ENCODE measurements around the gene PSMD3.
"Not testable (repeated sequence)": the region's sequence is repeated elsewhere in the genome, so short reads cannot be mapped to it uniquely, and the experiment has no call there.

The PSMD3 gene

GRCh38 chr17:39981766-39982375 is 1.3 kb downstream of the PSMD3 start:
- H3K9me3 Mint-ChIP-seq = no peaks in the 10 kb centered on the region
- ATAC-seq (replicated peaks; ENCODE audit: extremely low read depth, poor library complexity, severe bottlenecking) (no peak), DNase-seq (ENCODE audit: low spot score in 2 of 2) (no peak)
- H3K27me3 Mint-ChIP-seq = no peaks in the 10 kb centered on the region
- H3K4me3 Mint-ChIP-seq = peak overlapping the region; percentile 91
- peaks cover 26% of the 10 kb centered on the region for H3K4me1 Mint-ChIP-seq
- peak overlapping the region; percentile 96 for H3K27ac Mint-ChIP-seq (ENCODE audit: low read depth)
- H3K36me3 Mint-ChIP-seq (ENCODE audit: insufficient read depth) = peaks cover 35% of the 10 kb centered on the region

DNA sequence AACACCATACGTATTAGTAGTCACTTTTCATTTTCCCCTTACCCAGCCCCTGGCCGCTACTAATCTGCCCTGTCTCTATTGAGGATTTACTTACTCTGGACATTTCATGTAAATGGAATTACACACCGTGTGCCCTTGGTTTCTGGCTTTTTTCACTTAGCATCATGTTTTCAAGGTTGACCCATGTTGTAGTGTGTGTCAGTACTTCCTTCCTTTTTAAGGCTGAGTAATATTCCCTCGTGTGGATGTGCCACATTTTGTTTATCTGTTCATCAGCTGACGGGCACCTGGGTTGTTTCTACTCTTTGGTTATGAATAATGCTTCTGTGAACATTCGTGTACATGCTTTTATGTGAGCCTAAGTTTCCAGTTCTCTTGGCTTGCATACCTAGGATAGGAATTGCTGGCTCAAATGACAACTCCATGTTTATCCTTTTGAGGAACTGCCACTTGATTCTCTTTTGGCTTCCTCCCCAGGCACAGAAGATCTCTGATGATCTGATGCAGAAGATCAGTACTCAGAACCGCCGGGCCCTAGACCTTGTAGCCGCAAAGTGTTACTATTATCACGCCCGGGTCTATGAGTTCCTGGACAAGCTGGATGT is 7.7 kb downstream of the PSMD3 start:
- H3K36me3 Mint-ChIP-seq (ENCODE audit: insufficient read depth) = peaks cover 76% of the 10 kb centered on the region
- H3K27ac Mint-ChIP-seq (ENCODE audit: low read depth) = no peak overlapping the region
- no peaks in the 10 kb centered on the region for H3K27me3 Mint-ChIP-seq
- H3K4me3 Mint-ChIP-seq = no peak overlapping the region
- ATAC-seq (replicated peaks; ENCODE audit: extremely low read depth, poor library complexity, severe bottlenecking) (no peak), DNase-seq (ENCODE audit: low spot score in 2 of 2) (no peak)
- no peaks in the 10 kb centered on the region for H3K9me3 Mint-ChIP-seq
- H3K4me1 Mint-ChIP-seq = peaks cover 15% of the 10 kb centered on the region

DNA sequence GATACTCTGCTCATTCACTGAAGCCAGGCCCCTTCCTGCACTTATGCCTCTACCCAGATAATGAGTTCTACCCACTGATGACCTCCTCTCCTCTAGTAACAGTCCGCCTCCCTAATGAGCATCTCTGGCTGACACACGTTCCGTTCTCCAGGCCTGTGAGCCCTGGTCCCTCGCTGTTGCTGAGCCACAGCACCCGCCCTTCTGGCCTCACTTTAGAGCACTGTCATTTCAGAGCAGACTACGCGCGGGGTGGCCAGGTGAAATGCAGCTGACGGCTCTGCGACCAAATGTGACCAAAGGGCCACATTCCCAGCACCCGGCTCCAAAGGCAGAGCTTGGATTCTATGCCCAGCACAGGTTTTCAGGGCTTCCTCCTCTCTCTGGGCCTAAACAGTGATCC is 13.8 kb downstream of the PSMD3 start:
- no peaks in the 10 kb centered on the region for H3K27me3 Mint-ChIP-seq
- H3K27ac Mint-ChIP-seq (ENCODE audit: low read depth) = peak overlapping the region; percentile 36
- ATAC-seq (replicated peaks; ENCODE audit: extremely low read depth, poor library complexity, severe bottlenecking) = no peak
- no peak overlapping the region for H3K4me3 Mint-ChIP-seq
- peaks cover 74% of the 10 kb centered on the region for H3K36me3 Mint-ChIP-seq (ENCODE audit: insufficient read depth)
- H3K4me1 Mint-ChIP-seq = peaks cover 19% of the 10 kb centered on the region
- no peaks in the 10 kb centered on the region for H3K9me3 Mint-ChIP-seq
- no peak for DNase-seq (ENCODE audit: low spot score in 2 of 2)

DNA sequence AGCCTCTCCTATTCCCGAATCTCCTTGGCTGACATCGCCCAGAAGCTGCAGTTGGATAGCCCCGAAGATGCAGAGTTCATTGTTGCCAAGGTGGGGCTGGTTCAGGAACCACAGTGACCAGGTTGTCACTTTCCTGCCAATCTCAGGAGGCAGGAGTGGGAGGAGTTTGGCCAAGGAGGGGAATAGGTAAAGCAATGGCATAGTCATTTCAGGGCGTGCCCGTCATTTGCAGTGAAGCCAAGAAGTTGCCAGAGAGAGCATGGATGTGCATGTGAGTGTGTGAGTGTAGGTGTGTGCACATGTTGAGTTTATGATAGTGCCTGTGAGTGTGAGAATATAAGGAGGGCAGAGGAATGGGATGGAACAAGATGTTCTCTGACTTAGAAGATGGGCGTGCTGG is 14.8 kb downstream of the PSMD3 start:
- DNase-seq (ENCODE audit: low spot score in 2 of 2) (no peak), ATAC-seq (replicated peaks; ENCODE audit: extremely low read depth, poor library complexity, severe bottlenecking) (no peak)
- peaks cover 18% of the 10 kb centered on the region for H3K4me1 Mint-ChIP-seq
- H3K27me3 Mint-ChIP-seq = no peaks in the 10 kb centered on the region
- no peak overlapping the region for H3K4me3 Mint-ChIP-seq
- H3K9me3 Mint-ChIP-seq = no peaks in the 10 kb centered on the region
- H3K27ac Mint-ChIP-seq (ENCODE audit: low read depth) = peak overlapping the region; percentile 36
- H3K36me3 Mint-ChIP-seq (ENCODE audit: insufficient read depth) = peaks cover 64% of the 10 kb centered on the region

DNA sequence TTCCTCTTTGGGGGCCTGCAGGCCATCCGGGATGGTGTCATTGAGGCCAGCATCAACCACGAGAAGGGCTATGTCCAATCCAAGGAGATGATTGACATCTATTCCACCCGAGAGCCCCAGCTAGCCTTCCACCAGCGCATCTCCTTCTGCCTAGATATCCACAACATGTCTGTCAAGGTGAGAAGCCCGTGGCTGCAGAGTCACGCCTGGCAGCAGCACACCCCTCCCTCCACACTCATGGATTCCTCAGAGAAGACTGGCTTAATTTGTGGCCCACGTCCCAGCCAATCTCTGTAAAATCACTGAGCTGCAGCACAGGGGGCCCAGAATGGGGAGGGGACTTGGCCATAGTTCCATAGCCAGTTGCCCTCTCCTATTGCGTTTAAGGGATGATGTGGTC is 15.6 kb downstream of the PSMD3 start:
- DNase-seq (ENCODE audit: low spot score in 2 of 2) (no peak), ATAC-seq (replicated peaks; ENCODE audit: extremely low read depth, poor library complexity, severe bottlenecking) (no peak)
- Mint-ChIP-seq H3K36me3 (ENCODE audit: insufficient read depth) (peaks cover 56% of the 10 kb centered on the region), H3K4me3 (no peak overlapping the region), H3K9me3 (no peaks in the 10 kb centered on the region), H3K4me1 (peaks cover 18% of the 10 kb centered on the region), H3K27me3 (no peaks in the 10 kb centered on the region), H3K27ac (ENCODE audit: low read depth) (no peak overlapping the region)

- H3K9me3 Mint-ChIP-seq = no peaks in the 10 kb centered on the region
- H3K4me1 Mint-ChIP-seq = peaks cover 18% of the 10 kb centered on the region
- H3K27ac Mint-ChIP-seq (ENCODE audit: low read depth) = no peak overlapping the region
- no peaks in the 10 kb centered on the region for H3K27me3 Mint-ChIP-seq
- peaks cover 51% of the 10 kb centered on the region for H3K36me3 Mint-ChIP-seq (ENCODE audit: insufficient read depth)
- ATAC-seq (replicated peaks; ENCODE audit: extremely low read depth, poor library complexity, severe bottlenecking) = no peak
- DNase-seq (ENCODE audit: low spot score in 2 of 2) = no peak
- H3K4me3 Mint-ChIP-seq = no peak overlapping the region
These were observed 16.2 kb downstream of the PSMD3 start for GRCh38 chr17:39996800-39997199.

GRCh38 chr17:39997543-39997942 is 16.9 kb downstream of the PSMD3 start:
- no peaks in the 10 kb centered on the region for H3K27me3 Mint-ChIP-seq
- peaks cover 17% of the 10 kb centered on the region for H3K4me1 Mint-ChIP-seq
- DNase-seq (ENCODE audit: low spot score in 2 of 2) (no peak), ATAC-seq (replicated peaks; ENCODE audit: extremely low read depth, poor library complexity, severe bottlenecking) (no peak)
- no peak overlapping the region for H3K27ac Mint-ChIP-seq (ENCODE audit: low read depth)
- H3K9me3 Mint-ChIP-seq = no peaks in the 10 kb centered on the region
- peaks cover 47% of the 10 kb centered on the region for H3K36me3 Mint-ChIP-seq (ENCODE audit: insufficient read depth)
- no peak overlapping the region for H3K4me3 Mint-ChIP-seq

- DNase-seq (ENCODE audit: low spot score in 2 of 2) (no peak), ATAC-seq (replicated peaks; ENCODE audit: extremely low read depth, poor library complexity, severe bottlenecking) (no peak)
- Mint-ChIP-seq H3K9me3 (no peaks in the 10 kb centered on the region), H3K27ac (ENCODE audit: low read depth) (no peak overlapping the region), H3K27me3 (no peaks in the 10 kb centered on the region), H3K4me1 (peaks cover 6% of the 10 kb centered on the region), H3K36me3 (ENCODE audit: insufficient read depth) (peaks cover 36% of the 10 kb centered on the region), H3K4me3 (no peak overlapping the region)
These were observed 18.5 kb downstream of the PSMD3 start for GRCh38 chr17:39999067-39999466.

GRCh38 chr17:40000161-40000560 is 19.6 kb downstream of the PSMD3 start:
- H3K27ac Mint-ChIP-seq (ENCODE audit: low read depth) = no peak overlapping the region
- no peak for DNase-seq (ENCODE audit: low spot score in 2 of 2)

GRCh38 chr17:40001335-40001734 is 20.7 kb downstream of the PSMD3 start:
- H3K27ac Mint-ChIP-seq (ENCODE audit: low read depth); ATAC-seq (replicated peaks; ENCODE audit: extremely low read depth, poor library complexity, severe bottlenecking); H3K9me3 Mint-ChIP-seq; H3K27me3 Mint-ChIP-seq; DNase-seq (ENCODE audit: low spot score in 2 of 2); H3K4me3 Mint-ChIP-seq; H3K4me1 Mint-ChIP-seq: not testable (repeated sequence)
- H3K36me3 Mint-ChIP-seq (ENCODE audit: insufficient read depth) = peaks cover 15% of the 10 kb centered on the region

More at GRCh38 chr17:40000161-40000560, 19.6 kb downstream of the PSMD3 start:
- Mint-ChIP-seq H3K4me1 (no peaks in the 10 kb centered on the region), H3K36me3 (ENCODE audit: insufficient read depth) (peaks cover 25% of the 10 kb centered on the region), H3K9me3 (no peaks in the 10 kb centered on the region), H3K27me3 (no peaks in the 10 kb centered on the region), H3K4me3 (no peak overlapping the region)
- ATAC-seq (replicated peaks; ENCODE audit: extremely low read depth, poor library complexity, severe bottlenecking) = no peak

DNA sequence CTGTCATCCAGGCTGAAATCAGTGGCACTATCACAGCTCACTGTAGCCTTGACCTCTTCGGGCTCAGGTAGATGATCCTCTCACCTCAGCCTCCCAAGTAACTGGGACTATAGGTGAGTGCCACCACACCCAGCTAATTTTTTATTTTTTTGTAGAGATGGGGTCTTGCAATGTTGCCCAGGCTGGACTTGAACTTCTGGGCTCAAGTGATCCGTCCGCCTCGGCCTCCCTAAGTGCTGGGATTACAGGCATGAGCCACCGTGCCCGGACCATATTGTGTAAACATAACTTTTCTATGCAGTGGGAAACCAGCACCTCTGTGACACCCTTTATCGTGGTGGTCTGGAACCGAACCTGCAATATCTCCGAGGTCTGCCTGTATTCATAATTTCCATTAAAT is 23.5 kb downstream of the PSMD3 start:
- DNase-seq (ENCODE audit: low spot score in 2 of 2) (no peak), ATAC-seq (replicated peaks; ENCODE audit: extremely low read depth, poor library complexity, severe bottlenecking) (no peak)
- Mint-ChIP-seq H3K4me1 (no peaks in the 10 kb centered on the region), H3K27ac (ENCODE audit: low read depth) (no peak overlapping the region), H3K9me3 (no peaks in the 10 kb centered on the region), H3K4me3 (no peak overlapping the region), H3K36me3 (ENCODE audit: insufficient read depth) (no peaks in the 10 kb centered on the region), H3K27me3 (no peaks in the 10 kb centered on the region)

- DNase-seq (ENCODE audit: low spot score in 2 of 2) = no peak
- ATAC-seq (replicated peaks; ENCODE audit: extremely low read depth, poor library complexity, severe bottlenecking) = no peak
- Mint-ChIP-seq H3K36me3 (ENCODE audit: insufficient read depth) (no peaks in the 10 kb centered on the region), H3K9me3 (no peaks in the 10 kb centered on the region), H3K27me3 (no peaks in the 10 kb centered on the region), H3K4me3 (no peak overlapping the region), H3K4me1 (no peaks in the 10 kb centered on the region), H3K27ac (ENCODE audit: low read depth) (no peak overlapping the region)
These were observed 24.1 kb downstream of the PSMD3 start for GRCh38 chr17:40004712-40005111.

GRCh38 chr17:40005520-40005919 is 24.9 kb downstream of the PSMD3 start:
- Mint-ChIP-seq H3K4me1 (no peaks in the 10 kb centered on the region), H3K4me3 (no peak overlapping the region), H3K36me3 (ENCODE audit: insufficient read depth) (no peaks in the 10 kb centered on the region), H3K27ac (ENCODE audit: low read depth) (no peak overlapping the region), H3K9me3 (no peaks in the 10 kb centered on the region), H3K27me3 (no peaks in the 10 kb centered on the region)
- DNase-seq (ENCODE audit: low spot score in 2 of 2) (no peak), ATAC-seq (replicated peaks; ENCODE audit: extremely low read depth, poor library complexity, severe bottlenecking) (no peak)

Measured in central memory CD8-positive, alpha-beta T cell (primary cell).